ENCODE measurements around the gene TMEM221. TPM values are rescaled to one million over a fixed set of nuclear protein-coding genes. Genes with fewer than 3 reads are reported as not detected.

Gene TMEM221
- total and polyA plus RNA-seq, 5 donors = 0.22 to 0.43 (median 0.38) TPM; not detected in 1

DNA sequence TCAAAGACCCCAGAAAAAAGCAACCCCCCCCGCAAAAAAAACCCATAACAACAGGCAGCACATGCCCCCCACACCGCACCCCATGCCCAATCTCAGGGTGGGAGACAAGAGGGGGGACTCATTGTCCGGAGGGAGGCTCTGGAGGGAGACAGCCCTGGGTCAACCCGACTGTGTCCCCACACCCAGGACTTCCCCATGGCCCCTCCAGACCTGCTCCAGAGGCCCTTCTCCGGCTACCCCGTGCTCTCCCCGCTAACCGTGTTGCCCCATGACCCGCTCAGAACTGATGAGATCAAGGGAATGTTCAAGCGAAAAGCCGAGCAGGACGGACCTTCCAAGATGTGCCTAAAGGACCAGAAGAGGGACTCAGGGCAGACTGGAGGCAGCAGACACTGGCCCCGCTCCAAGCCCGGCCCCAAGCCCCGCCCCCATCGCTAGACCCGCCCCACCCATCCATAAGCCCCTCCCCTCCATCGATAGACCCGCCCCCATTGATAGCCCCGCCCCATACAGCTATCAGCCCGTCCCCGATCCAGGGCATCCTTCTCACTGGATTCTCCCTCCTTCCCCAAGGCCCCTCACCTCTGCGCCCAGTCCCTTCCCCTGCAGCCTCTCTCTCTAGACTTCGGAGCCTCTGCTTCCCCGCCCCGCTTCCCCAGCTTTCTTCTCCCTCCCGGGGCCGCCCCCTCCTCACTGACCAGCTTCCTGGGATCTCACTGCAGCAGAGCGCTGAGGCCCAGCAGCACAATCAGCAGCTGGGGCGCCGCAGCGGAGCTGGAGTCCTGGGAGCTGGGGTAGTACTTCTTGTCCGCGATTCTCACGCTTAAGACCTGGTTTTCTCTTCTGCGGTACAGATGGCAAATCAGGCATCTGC is 45.2 kb downstream of the TMEM221 start:
- peak; percentile 9 to 69 for ATAC-seq
- peak overlapping the region; percentile 38 for H3K4me3 ChIP-seq (ENCODE audit: low read length)
- DNase-seq = peak; percentile 49 to 77 (median 66)
- H3K4me1 ChIP-seq (ENCODE audit: control insufficient read depth, insufficient read depth, low read length) = no peaks in the 10 kb centered on the region
- H3K27ac ChIP-seq (ENCODE audit: low read length) = no peak overlapping the region
- intact Hi-C loops (cut with DNase I) = no loop called here
- H3K27me3 ChIP-seq (ENCODE audit: control insufficient read depth, insufficient read depth) = no peaks in the 10 kb centered on the region
- 38% methylated on average over 36 of the region's 36 CpGs for WGBS
- no peaks in the 10 kb centered on the region for H3K9me3 ChIP-seq (ENCODE audit: control insufficient read depth, low read length)

DNA sequence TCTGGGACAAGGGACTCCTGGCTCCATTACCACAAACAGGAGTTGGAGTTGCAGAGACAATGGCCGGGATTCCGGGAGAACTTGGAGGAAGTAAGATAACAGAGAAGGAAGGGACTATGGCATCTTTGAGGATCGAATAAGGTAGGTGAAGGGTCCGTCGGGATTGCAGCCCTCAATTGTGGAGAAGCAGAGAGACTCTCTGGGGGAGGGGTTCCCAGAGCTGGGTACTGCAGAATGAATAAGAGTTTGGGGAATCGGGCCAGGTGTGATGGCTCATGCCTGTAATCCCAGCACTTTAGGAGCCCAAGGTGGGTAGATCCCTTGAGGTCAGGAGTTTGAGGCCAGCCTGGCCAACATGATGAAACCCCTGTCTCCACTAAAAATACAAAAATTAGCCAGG is 46.8 kb downstream of the TMEM221 start:
- DNase-seq (no peak), ATAC-seq (no peak)
- Histone ChIP-seq H3K27me3 (ENCODE audit: control insufficient read depth, insufficient read depth) (no peaks in the 10 kb centered on the region), H3K4me1 (ENCODE audit: control insufficient read depth, insufficient read depth, low read length) (no peaks in the 10 kb centered on the region), H3K27ac (ENCODE audit: low read length) (no peak overlapping the region), H3K9me3 (ENCODE audit: control insufficient read depth, low read length) (no peaks in the 10 kb centered on the region), H3K4me3 (ENCODE audit: low read length) (no peak overlapping the region)
- 65% methylated on average over 6 of the region's 6 CpGs for WGBS
- intact Hi-C loops (cut with DNase I) = no loop called here

DNA sequence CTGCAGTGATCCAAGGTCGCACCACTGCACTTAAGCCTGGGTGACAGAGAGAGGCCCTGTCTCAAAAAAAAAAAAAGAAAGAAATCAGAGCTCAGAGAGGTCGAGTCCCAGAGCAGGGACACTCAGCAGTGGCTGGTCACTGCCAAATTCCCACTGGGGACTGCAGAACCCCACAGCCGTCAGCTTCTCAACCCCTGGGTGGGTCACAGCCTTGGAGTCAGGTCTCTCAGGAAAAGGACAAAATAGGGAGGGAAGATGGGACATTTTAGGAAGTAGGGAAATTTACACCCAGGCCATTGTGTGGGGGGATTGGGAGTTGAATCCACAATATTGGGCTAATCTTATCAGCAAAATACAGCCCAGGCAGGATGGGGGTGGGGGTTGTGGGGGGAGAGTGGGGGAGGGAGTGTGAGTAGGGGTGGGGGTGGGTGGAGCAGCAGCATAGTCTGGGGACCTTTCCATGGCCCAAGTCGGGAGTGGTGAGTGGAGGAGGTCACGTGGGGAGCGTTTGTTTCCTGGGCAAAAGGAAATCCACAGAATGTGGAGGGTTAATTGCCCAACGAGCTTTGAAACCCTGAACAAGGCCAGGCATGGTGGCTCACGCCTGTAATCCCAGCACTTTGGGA is 49.5 kb downstream of the TMEM221 start:
- intact Hi-C loops (cut with DNase I) = loop anchor here in 2 of 4 donors (10.0 kb wide), 3 partner anchors 56 to 104 kb away; partner anchors contain the start of gene NXNL1 (in 1 of the 2)

DNA sequence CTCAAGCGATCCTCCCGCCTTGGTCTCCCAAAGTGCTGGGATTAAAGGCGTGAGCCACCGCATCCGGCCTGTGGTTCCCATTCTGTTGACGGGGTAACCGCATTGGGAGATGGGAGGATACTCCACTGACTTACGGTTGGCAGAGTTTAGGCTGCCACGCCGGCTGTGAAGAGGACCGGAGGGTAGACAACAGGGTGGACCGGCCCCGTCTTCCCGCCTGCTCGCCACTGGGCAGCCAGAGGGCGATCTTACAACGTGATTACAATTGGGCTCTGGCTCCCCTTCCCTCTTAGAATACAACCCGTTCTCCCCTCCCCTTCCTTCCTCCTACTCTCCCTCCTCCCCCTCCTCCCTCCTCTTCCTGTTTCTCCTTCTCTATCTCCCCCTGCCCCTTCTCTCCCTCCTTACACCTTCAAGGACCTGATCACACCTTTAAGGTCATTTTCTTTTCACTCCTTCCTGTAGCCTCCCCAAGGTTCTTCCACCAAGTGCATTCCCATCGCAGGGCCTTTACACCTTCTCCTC is 53.5 kb downstream of the TMEM221 start:
- ATAC-seq (peak; percentile 55 to 62), DNase-seq (peak; percentile 80 to 88 (median 85))
- Histone ChIP-seq H3K27ac (ENCODE audit: low read length) (no peak overlapping the region), H3K4me1 (ENCODE audit: control insufficient read depth, insufficient read depth, low read length) (no peaks in the 10 kb centered on the region), H3K27me3 (ENCODE audit: control insufficient read depth, insufficient read depth) (no peaks in the 10 kb centered on the region), H3K9me3 (ENCODE audit: control insufficient read depth, low read length) (no peaks in the 10 kb centered on the region), H3K4me3 (ENCODE audit: low read length) (no peak overlapping the region)
- 18% methylated on average over 19 of the region's 19 CpGs for WGBS
- intact Hi-C loops (cut with DNase I) = loop anchor here in 2 of 4 donors (10.0 kb wide), 3 partner anchors 60 to 100 kb away; partner anchors contain the start of gene NXNL1 (in 1 of the 2)

More for the DNA sequence above, 49.5 kb downstream of the TMEM221 start:
- H3K4me1 ChIP-seq (ENCODE audit: control insufficient read depth, insufficient read depth, low read length) = no peaks in the 10 kb centered on the region
- H3K27me3 ChIP-seq (ENCODE audit: control insufficient read depth, insufficient read depth) = no peaks in the 10 kb centered on the region
- H3K9me3 ChIP-seq (ENCODE audit: control insufficient read depth, low read length) = no peaks in the 10 kb centered on the region
- no peak overlapping the region for H3K27ac ChIP-seq (ENCODE audit: low read length)
- WGBS = 42% methylated on average over 8 of the region's 8 CpGs
- no peak overlapping the region for H3K4me3 ChIP-seq (ENCODE audit: low read length)
- DNase-seq (peak in 1 of 3 donors; percentile 25), ATAC-seq (no peak)

DNA sequence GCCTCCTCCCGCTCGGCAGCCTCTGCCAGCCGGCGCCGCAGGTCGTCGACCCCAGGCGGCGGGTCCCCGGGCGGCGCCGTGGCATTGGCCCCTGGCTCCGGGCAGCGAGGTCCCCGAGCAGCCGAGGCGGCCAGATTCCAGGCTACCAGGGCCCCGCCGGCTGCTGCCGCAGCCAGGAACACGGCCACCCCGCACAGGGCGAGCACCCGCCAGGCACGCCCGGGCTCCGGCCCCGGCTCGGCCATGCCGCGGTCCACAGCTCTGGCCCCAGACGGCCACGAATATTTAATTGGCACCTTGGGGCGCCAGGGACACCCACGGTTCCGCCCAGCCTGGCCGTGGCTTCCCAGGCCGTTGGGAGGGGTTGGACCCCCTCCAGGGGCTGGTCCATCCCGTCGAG is 54.6 kb downstream of the TMEM221 start, which contains the start of gene CCDC194:
TSS of gene CCDC194 (minus strand) at position 283 of the 400 bp plus-strand sequence. CDS start at position 245, 38 bp downstream.
- H3K4me1 ChIP-seq (ENCODE audit: control insufficient read depth, insufficient read depth, low read length) = no peaks in the 10 kb centered on the region
- H3K27me3 ChIP-seq (ENCODE audit: control insufficient read depth, insufficient read depth) = no peaks in the 10 kb centered on the region
- WGBS = 23% methylated on average over 41 of the region's 41 CpGs
- no peak within 1 kb of the TSS for H3K27ac ChIP-seq (ENCODE audit: low read length)
- H3K9me3 ChIP-seq (ENCODE audit: control insufficient read depth, low read length) = no peaks in the 10 kb centered on the region
- intact Hi-C loops (cut with DNase I) = loop anchor here in 2 of 4 donors (10.0 kb wide), 3 partner anchors 61 to 99 kb away; partner anchors contain the start of gene NXNL1 (in 1 of the 2)
- ATAC-seq (peak in 1 of 2 donors; percentile 11), DNase-seq (peak in 1 of 3 donors; percentile 48)
- no peak within 1 kb of the TSS for H3K4me3 ChIP-seq (ENCODE audit: low read length)

DNA sequence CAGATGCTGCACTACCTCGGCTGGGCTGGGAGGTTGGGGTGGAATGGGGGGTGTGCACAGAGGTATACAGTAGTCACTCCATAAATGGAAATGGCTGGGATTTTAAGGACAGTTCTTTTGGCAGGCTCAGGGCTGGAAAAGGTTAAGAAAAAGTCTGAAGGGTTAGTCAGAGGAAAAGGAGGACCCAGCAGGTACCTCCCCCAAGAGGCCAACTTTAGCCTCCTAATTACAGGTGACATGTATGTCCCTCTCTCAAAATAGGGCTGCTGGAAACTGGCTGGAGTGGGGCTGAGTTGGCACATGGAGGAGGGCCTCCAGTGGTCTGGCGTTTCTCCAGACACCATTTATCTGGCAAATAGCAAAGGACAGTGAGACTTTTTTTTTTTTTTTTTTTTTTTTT is 55.5 kb downstream of the TMEM221 start:
- Histone ChIP-seq H3K27ac (ENCODE audit: low read length) (no peak overlapping the region), H3K4me1 (ENCODE audit: control insufficient read depth, insufficient read depth, low read length) (no peaks in the 10 kb centered on the region), H3K27me3 (ENCODE audit: control insufficient read depth, insufficient read depth) (no peaks in the 10 kb centered on the region), H3K4me3 (ENCODE audit: low read length) (no peak overlapping the region), H3K9me3 (ENCODE audit: control insufficient read depth, low read length) (no peaks in the 10 kb centered on the region)
- 40% methylated on average over 2 of the region's 2 CpGs for WGBS
- ATAC-seq (no peak), DNase-seq (peak in 1 of 3 donors; percentile 30)
- intact Hi-C loops (cut with DNase I) = loop anchor here in 2 of 4 donors (10.0 kb wide), 3 partner anchors 62 to 98 kb away; partner anchors contain the start of gene NXNL1 (in 1 of the 2)

DNA sequence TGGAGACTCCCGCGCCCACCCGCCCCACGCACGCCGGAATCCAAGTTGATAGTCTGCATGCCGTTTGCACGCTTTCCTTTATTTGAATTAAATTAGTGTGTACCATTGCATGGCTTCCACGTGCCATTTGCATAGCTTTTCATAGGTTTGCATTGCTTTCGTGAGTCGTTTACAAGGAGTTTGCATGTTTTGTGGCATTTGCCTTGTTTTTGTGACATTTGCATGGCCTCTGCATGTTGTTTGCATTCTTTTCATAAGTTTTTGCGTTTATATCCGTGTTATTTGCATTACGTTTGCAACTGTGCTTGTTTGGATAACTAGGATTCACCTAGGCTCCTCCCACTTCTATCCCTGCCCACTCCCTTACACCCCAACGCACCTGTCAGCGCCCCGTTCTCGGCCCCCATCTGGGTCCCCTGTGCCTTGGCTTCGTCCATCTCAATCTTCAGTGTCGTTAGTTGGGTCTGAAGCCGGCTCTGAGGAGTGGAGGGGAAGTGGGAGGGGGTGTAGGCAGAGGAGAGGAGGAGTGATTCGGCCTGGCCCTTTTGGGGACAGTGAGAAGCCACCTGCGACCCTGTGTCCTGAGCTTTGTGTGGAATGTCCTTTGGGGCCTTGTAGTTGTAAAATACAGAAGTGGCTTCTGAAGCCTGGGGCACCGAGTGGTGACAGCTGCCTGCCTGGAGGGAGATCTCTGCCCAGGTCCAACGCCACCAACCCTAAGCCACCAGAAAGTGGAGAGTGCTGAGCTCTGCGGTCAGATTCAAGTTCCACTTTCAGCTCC is 56.9 kb downstream of the TMEM221 start:
- DNase-seq (peak in 1 of 3 donors; percentile 31), ATAC-seq (no peak)
- intact Hi-C loops (cut with DNase I) = loop anchor here in 2 of 4 donors (10.0 kb wide), 3 partner anchors 63 to 97 kb away; partner anchors contain the start of gene NXNL1 (in 1 of the 2)
- no peaks in the 10 kb centered on the region for H3K27me3 ChIP-seq (ENCODE audit: control insufficient read depth, insufficient read depth)
- peak overlapping the region; percentile 35 for H3K4me3 ChIP-seq (ENCODE audit: low read length)
- no peaks in the 10 kb centered on the region for H3K4me1 ChIP-seq (ENCODE audit: control insufficient read depth, insufficient read depth, low read length)
- WGBS = 12% methylated on average over 26 of the region's 26 CpGs
- H3K27ac ChIP-seq (ENCODE audit: low read length) = no peak overlapping the region
- no peaks in the 10 kb centered on the region for H3K9me3 ChIP-seq (ENCODE audit: control insufficient read depth, low read length)

DNA sequence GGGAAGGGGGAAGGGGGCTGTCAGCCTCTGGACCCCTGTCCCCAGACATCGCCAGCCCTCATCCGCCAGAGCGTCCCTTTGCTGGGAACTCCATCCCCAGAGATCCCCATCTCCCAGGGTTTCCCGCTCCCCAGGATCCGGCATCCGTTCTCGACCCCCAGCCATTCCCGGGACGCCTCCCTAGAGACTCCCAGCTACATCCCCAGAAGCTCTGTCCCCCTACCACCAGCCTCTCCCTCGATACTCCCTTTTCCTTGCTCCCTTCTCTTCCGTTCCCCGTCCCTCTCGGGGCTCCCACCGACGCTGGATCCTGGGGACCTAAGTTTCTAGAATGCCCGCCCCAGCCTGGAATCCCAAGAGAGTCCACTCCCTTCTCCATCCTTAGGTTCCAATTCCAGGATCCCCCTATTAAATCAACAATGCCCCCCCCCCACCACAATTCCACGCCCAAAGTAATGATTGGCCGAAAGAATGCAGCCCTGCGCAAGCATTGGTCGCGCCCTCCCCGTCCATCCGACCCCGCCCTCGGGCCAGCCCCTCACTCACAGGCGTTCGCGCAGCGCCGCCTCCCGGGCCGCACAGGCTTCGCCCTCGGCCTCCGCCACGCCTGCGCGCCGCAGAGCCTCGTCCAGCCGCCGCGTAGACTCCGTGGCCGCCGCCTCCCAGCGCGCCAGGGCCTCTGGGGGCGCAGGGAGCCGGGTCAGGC is 57.6 kb downstream of the TMEM221 start:
- WGBS = under 1% methylated on average over 50 of the region's 50 CpGs
- H3K27ac ChIP-seq (ENCODE audit: low read length) = no peak overlapping the region
- H3K4me3 ChIP-seq (ENCODE audit: low read length) = peak overlapping the region; percentile 42
- no peaks in the 10 kb centered on the region for H3K4me1 ChIP-seq (ENCODE audit: control insufficient read depth, insufficient read depth, low read length)
- H3K9me3 ChIP-seq (ENCODE audit: control insufficient read depth, low read length) = no peaks in the 10 kb centered on the region
- DNase-seq (peak; percentile 95 to 98 (median 97)), ATAC-seq (peak; percentile 95 to 97)
- H3K27me3 ChIP-seq (ENCODE audit: control insufficient read depth, insufficient read depth) = no peaks in the 10 kb centered on the region
- intact Hi-C loops (cut with DNase I) = loop anchor here in 2 of 4 donors (10.0 kb wide), 3 partner anchors 64 to 96 kb away; partner anchors contain the start of gene NXNL1 (in 1 of the 2)

DNA sequence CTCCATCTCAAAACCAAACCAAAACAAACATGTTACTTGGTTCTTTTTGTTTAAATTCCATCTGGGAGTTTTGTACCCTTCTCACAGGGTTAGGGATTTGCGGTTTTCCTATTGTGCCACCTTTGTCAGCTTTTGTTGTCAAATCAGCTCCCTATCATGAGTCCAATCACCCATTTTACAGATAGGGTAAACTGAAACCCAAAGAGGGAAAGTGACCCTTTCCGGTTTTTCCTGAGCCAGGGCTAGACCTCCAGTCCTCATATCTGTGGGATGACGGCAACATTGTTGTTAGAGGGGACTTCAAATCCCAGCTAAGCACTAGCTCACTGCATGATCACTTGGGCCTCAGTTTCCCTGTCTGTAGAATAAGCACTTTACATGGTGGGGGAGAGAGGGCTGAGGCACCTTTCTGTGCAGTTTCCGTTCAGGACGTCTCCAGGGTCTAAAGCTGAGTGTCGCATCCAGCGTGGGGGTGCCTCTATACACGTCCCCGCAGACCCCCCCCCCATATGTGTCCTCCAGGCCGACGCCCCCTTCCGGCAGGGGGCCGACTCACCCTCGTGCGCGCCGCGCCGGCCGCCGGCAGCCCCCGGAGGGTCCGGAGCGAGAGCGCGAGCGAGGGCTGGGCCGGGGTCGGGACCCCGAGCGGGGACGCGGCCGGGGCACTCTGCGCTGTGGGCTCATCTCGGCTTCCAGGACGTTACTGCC is 58.4 kb downstream of the TMEM221 start:
- Histone ChIP-seq H3K4me1 (ENCODE audit: control insufficient read depth, insufficient read depth, low read length) (no peaks in the 10 kb centered on the region), H3K27me3 (ENCODE audit: control insufficient read depth, insufficient read depth) (no peaks in the 10 kb centered on the region), H3K9me3 (ENCODE audit: control insufficient read depth, low read length) (no peaks in the 10 kb centered on the region), H3K27ac (ENCODE audit: low read length) (no peak overlapping the region), H3K4me3 (ENCODE audit: low read length) (peak overlapping the region; percentile 42)
- 7% methylated on average over 37 of the region's 37 CpGs for WGBS
- DNase-seq (peak in 1 of 3 donors; percentile 58), ATAC-seq (no peak)
- intact Hi-C loops (cut with DNase I) = loop anchor here in 3 of 4 donors (5.0 to 10.0 kb wide), 4 partner anchors 43 to 95 kb away; partner anchors contain the start of gene NXNL1 (in 1 of the 3)
